ENCODE results near the gene SND1.

Gene SND1

GRCh38 chr7:128081351-128081750 lies 429.4 kb downstream of the SND1 start:
- TF ChIP-seq CTCF (IDR thresholded peaks at IDR 0.05; ENCODE audit: insufficient read depth, low read length, poor library complexity, severe bottlenecking), result no peak
- Histone ChIP-seq H3K4me3 (replicated peaks; ENCODE audit: low read depth, low read length) (no peak overlapping the region), H3K36me3 (ENCODE audit: control insufficient read depth, insufficient read depth, low read length) (peaks cover 72% of the 10 kb centered on the region), H3K27me3 (replicated peaks; ENCODE audit: control insufficient read depth, insufficient read depth, low read length) (no peaks in the 10 kb centered on the region)
- DNase-seq (ENCODE audit: extremely low read depth, insufficient read length), result no peak

GRCh38 chr7:128081808-128082207 lies 429.8 kb downstream of the SND1 start:
- no peak overlapping the region for H3K4me3 ChIP-seq (replicated peaks; ENCODE audit: low read depth, low read length)
- H3K27me3 ChIP-seq (replicated peaks; ENCODE audit: control insufficient read depth, insufficient read depth, low read length), result no peaks in the 10 kb centered on the region
- no peak for DNase-seq (ENCODE audit: extremely low read depth, insufficient read length)
- H3K36me3 ChIP-seq (ENCODE audit: control insufficient read depth, insufficient read depth, low read length), result peaks cover 72% of the 10 kb centered on the region
- TF ChIP-seq CTCF (IDR thresholded peaks at IDR 0.05; ENCODE audit: insufficient read depth, low read length, poor library complexity, severe bottlenecking), result no peak

- Histone ChIP-seq H3K4me3 (replicated peaks; ENCODE audit: low read depth, low read length) (no peak overlapping the region), H3K36me3 (ENCODE audit: control insufficient read depth, insufficient read depth, low read length) (peaks cover 71% of the 10 kb centered on the region), H3K27me3 (replicated peaks; ENCODE audit: control insufficient read depth, insufficient read depth, low read length) (no peaks in the 10 kb centered on the region)
- TF ChIP-seq CTCF (IDR thresholded peaks at IDR 0.05; ENCODE audit: insufficient read depth, low read length, poor library complexity, severe bottlenecking), result no peak
- no peak for DNase-seq (ENCODE audit: extremely low read depth, insufficient read length)
These were observed 430.4 kb downstream of the SND1 start for GRCh38 chr7:128082431-128082830.

- Histone ChIP-seq H3K36me3 (ENCODE audit: control insufficient read depth, insufficient read depth, low read length) (peaks cover 65% of the 10 kb centered on the region), H3K4me3 (replicated peaks; ENCODE audit: low read depth, low read length) (no peak overlapping the region), H3K27me3 (replicated peaks; ENCODE audit: control insufficient read depth, insufficient read depth, low read length) (no peaks in the 10 kb centered on the region)
- DNase-seq (ENCODE audit: extremely low read depth, insufficient read length), result no peak
- no peak for TF ChIP-seq CTCF (IDR thresholded peaks at IDR 0.05; ENCODE audit: insufficient read depth, low read length, poor library complexity, severe bottlenecking)
These were observed 433.1 kb downstream of the SND1 start for GRCh38 chr7:128084896-128085608.

- Histone ChIP-seq H3K27me3 (replicated peaks; ENCODE audit: control insufficient read depth, insufficient read depth, low read length) (no peaks in the 10 kb centered on the region), H3K4me3 (replicated peaks; ENCODE audit: low read depth, low read length) (no peak overlapping the region), H3K36me3 (ENCODE audit: control insufficient read depth, insufficient read depth, low read length) (peaks cover 52% of the 10 kb centered on the region)
- DNase-seq (ENCODE audit: extremely low read depth, insufficient read length), result no peak
- no peak for TF ChIP-seq CTCF (IDR thresholded peaks at IDR 0.05; ENCODE audit: insufficient read depth, low read length, poor library complexity, severe bottlenecking)
These were observed 438.5 kb downstream of the SND1 start for GRCh38 chr7:128090492-128090891.

- DNase-seq (ENCODE audit: extremely low read depth, insufficient read length), result no peak
- peaks cover 47% of the 10 kb centered on the region for H3K36me3 ChIP-seq (ENCODE audit: control insufficient read depth, insufficient read depth, low read length)
These were observed 439.1 kb downstream of the SND1 start for GRCh38 chr7:128091106-128091505.

More at GRCh38 chr7:128091106-128091505, 439.1 kb downstream of the SND1 start:
- no peak overlapping the region for H3K4me3 ChIP-seq (replicated peaks; ENCODE audit: low read depth, low read length)
- H3K27me3 ChIP-seq (replicated peaks; ENCODE audit: control insufficient read depth, insufficient read depth, low read length), result no peaks in the 10 kb centered on the region
- TF ChIP-seq CTCF (IDR thresholded peaks at IDR 0.05; ENCODE audit: insufficient read depth, low read length, poor library complexity, severe bottlenecking), result no peak
